D721Med (cell line): Measurements from ENCODE around the gene VAMP7.
"Not testable (repeated sequence)": the region's sequence is repeated elsewhere in the genome, so short reads cannot be mapped to it uniquely, and the experiment has no call there.

Source experiments
- DNase-seq: peaks from one replicate; pipeline ENCODE4 v3.0.0; 2011; ENCODE audit warnings: low spot score; ENCODE audit not compliant: insufficient read length
- FAIRE-seq: peaks from 2 replicates; lab custom pipeline; 2011; peaks lifted over from hg19 to GRCh38; lab: Jason Lieb, UNC
- TF ChIP-seq, protein P1 (sequence below): IDR thresholded peaks from 2 replicates; pipeline ENCODE4 v1.5.1; 2012; ENCODE audit warnings: mild to moderate bottlenecking, control low read depth; ENCODE audit not compliant: insufficient read depth; ENCODE audit errors: missing control alignments

VAMP7 gene

GRCh38 chrX:155967653-155968325 lies 86.6 kb downstream of the VAMP7 start:
- no peak for DNase-seq
- no peak for FAIRE-seq
- TF ChIP-seq, protein P1, sequence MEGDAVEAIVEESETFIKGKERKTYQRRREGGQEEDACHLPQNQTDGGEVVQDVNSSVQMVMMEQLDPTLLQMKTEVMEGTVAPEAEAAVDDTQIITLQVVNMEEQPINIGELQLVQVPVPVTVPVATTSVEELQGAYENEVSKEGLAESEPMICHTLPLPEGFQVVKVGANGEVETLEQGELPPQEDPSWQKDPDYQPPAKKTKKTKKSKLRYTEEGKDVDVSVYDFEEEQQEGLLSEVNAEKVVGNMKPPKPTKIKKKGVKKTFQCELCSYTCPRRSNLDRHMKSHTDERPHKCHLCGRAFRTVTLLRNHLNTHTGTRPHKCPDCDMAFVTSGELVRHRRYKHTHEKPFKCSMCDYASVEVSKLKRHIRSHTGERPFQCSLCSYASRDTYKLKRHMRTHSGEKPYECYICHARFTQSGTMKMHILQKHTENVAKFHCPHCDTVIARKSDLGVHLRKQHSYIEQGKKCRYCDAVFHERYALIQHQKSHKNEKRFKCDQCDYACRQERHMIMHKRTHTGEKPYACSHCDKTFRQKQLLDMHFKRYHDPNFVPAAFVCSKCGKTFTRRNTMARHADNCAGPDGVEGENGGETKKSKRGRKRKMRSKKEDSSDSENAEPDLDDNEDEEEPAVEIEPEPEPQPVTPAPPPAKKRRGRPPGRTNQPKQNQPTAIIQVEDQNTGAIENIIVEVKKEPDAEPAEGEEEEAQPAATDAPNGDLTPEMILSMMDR: no peak

DNA sequence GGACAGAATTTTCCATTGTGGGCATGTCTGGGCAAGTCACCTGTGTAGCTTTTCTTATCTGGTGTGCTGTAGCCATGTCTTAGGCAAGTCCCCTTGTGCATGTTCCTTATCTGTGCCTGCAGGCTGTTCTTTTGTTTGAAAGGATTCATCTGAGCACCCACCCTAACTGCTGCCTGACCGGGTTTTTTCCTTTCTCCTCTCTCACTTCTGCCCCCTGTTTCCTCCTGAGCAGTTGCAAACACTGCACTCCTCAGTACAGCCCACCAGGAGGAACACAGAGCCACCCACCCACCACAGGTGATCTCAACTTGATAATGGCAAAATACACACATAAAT lies 87.1 kb downstream of the VAMP7 start:
- DNase-seq (no peak), FAIRE-seq (no peak)
- TF ChIP-seq, protein P1: no peak

- DNase-seq (no peak), FAIRE-seq (no peak)
- TF ChIP-seq, protein P1: no peak
Observed at GRCh38 chrX:155968791-155969190, 87.6 kb downstream of the VAMP7 start.

- DNase-seq, FAIRE-seq: not testable (repeated sequence)
- TF ChIP-seq, protein P1: peak; percentile 8
Observed at GRCh38 chrX:155971658-155972057, 90.5 kb downstream of the VAMP7 start.

DNA sequence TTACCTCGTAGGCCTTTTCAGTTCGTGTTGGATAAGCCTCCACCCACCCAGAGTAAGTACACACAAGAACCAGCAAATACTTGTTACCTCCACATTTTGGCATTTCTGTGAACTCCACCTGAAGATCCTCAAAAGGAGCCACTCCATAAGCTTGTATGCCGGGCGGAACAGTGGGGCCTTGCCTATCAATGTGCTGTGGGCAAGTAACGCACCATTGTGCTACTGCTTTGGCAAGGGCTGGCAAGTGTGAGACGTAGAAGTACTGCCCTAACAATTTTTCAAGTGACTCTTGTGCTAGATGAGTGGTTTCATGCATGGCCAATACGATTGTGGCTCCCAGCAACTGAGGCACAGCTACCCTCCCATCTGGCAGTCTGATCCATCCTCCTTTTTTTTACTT lies 91.1 kb downstream of the VAMP7 start:
- DNase-seq, FAIRE-seq: not testable (repeated sequence)

GRCh38 chrX:155983326-155983725 lies 102.2 kb downstream of the VAMP7 start:
- TF ChIP-seq, protein P1: no peak
- DNase-seq: no peak
- no peak for FAIRE-seq

GRCh38 chrX:155985208-155985607 lies 104.1 kb downstream of the VAMP7 start:
- DNase-seq: no peak
- FAIRE-seq: no peak
- TF ChIP-seq, protein P1: no peak

DNA sequence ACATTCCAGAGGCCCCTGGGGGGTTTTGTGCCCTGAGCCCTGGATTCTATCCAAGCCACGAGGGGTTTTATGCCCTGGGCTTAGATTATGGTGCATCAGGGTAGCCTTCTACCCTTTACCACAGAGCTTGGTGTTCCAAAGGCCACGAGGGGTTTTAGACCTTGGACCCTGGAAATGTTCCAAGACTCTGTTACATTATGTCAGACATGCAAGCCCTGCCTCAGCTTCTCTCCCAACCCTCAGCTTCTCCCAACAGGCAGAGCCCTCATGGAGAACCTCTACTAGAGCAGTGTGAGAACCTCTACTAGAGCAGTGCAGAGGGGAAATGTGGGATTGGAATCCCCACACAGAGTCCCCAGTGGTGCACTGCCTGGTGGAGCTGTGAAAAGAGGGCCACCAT lies 105.8 kb downstream of the VAMP7 start:
- not testable (repeated sequence) for FAIRE-seq, DNase-seq
